NB4 (cell line): Measurements from ENCODE around the gene OBSCN.

Experiments
- DNase-seq: peaks from one replicate; pipeline ENCODE4 v3.0.0; 2010; ENCODE audit warnings: low read depth
- H3K4me3 ChIP-seq: one replicate; pipeline ENCODE4 v1.5.1; 2011; ENCODE audit warnings: mild to moderate bottlenecking, low read depth, low read length, moderate library complexity
- MYC ChIP-seq: IDR thresholded peaks from 2 replicates; pipeline ENCODE4 v1.6.1; 2011; ENCODE audit warnings: low read depth, low read length
- POLR2A ChIP-seq: IDR thresholded peaks from 2 replicates; pipeline ENCODE4 v1.6.1; 2011; ENCODE audit warnings: mild to moderate bottlenecking; ENCODE audit not compliant: insufficient read length; ENCODE audit errors: extremely low read depth
- TF ChIP-seq, protein P1 (sequence below): IDR thresholded peaks from one replicate; pipeline ENCODE4 v1.5.1; 2012; ENCODE audit warnings: low read depth, low read length
- TF ChIP-seq, protein P2 (sequence below): IDR thresholded peaks from 2 replicates; pipeline ENCODE4 v1.6.1; 2011; ENCODE audit warnings: low read depth, low read length

The OBSCN gene

DNA sequence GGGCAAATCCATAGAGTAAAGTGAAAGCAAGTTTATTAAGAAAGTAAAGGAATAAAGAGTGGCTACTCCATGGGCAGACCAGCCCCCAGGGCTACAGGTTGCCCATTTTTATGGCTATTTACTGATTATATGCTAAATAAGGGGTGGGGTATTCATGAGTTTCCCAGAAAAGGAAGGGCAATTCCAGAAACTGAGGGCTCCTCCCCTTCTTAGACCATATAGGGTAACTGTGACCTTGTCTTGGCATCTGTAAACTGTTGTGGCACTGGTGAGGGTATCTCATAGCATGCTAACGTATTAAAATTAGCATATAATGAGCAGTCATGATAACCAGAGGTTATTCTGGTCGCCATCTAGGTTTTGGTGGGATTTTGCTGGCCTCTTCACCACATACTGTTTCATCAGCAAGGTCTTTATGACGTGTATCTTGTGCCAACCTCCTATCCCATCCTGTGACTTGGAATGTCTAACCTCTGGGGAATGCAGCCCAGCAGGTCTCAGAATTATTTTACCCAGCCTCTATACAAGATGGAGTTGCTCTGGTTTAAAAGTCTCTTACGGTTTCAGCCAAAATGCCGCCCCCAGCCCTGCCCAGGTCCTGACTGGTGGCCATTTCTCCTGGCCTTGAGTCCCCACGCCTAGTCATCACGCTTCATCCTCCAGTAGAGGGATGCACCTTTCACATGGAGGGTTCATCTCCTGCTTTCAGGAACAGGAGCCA is 209.8 kb downstream of the OBSCN start:
- TF ChIP-seq MYC (no peak), POLR2A (no peak)
- TF ChIP-seq, protein P1, sequence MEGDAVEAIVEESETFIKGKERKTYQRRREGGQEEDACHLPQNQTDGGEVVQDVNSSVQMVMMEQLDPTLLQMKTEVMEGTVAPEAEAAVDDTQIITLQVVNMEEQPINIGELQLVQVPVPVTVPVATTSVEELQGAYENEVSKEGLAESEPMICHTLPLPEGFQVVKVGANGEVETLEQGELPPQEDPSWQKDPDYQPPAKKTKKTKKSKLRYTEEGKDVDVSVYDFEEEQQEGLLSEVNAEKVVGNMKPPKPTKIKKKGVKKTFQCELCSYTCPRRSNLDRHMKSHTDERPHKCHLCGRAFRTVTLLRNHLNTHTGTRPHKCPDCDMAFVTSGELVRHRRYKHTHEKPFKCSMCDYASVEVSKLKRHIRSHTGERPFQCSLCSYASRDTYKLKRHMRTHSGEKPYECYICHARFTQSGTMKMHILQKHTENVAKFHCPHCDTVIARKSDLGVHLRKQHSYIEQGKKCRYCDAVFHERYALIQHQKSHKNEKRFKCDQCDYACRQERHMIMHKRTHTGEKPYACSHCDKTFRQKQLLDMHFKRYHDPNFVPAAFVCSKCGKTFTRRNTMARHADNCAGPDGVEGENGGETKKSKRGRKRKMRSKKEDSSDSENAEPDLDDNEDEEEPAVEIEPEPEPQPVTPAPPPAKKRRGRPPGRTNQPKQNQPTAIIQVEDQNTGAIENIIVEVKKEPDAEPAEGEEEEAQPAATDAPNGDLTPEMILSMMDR, result no peak
- TF ChIP-seq, protein P2, sequence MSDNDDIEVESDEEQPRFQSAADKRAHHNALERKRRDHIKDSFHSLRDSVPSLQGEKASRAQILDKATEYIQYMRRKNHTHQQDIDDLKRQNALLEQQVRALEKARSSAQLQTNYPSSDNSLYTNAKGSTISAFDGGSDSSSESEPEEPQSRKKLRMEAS, result no peak
- DNase-seq, result no peak
- no peak overlapping the region for H3K4me3 ChIP-seq

DNA sequence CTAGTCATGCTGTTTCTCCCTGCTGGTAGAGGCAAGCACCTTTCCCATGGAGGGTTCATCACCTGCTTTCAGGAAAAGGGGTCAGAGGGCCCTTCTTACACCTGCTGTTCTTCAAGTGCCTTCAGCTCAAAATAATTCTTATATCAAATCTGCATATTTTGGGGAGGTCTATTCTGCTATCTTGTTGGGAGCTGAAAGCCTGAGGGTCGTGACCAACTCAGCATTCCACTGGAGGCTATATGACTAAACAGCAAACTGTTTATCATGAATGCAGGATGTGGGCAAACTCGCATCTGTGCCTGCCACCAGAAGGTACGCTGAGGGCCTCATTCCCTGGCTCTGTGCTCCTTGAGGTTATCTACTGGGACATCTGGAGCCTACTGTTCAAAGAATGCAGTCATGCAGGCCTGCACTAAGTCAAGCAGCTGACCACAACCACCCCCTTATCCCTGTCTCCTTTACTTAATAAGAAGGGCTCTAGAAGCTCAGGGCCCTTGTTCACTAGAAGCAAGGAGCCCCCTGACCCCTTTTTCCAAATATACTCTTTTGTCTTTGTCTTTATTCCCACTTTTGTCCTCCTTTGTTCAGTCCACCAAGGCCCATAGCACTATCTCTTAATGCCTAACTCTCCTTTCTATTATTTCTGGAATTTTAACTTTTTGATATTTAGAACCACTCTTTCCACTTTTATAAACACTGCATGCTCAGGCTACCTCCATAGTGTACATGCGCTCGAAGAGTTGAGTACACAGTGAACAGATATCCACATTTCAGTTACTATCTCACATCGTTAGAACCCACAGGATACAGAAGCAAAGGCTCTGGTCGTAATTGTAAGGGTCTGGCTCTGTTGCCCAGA is 213.4 kb downstream of the OBSCN start:
- DNase-seq, result no peak
- TF ChIP-seq MYC (no peak), POLR2A (no peak)
- TF ChIP-seq, protein P1, result no peak
- TF ChIP-seq, protein P2, result no peak

DNA sequence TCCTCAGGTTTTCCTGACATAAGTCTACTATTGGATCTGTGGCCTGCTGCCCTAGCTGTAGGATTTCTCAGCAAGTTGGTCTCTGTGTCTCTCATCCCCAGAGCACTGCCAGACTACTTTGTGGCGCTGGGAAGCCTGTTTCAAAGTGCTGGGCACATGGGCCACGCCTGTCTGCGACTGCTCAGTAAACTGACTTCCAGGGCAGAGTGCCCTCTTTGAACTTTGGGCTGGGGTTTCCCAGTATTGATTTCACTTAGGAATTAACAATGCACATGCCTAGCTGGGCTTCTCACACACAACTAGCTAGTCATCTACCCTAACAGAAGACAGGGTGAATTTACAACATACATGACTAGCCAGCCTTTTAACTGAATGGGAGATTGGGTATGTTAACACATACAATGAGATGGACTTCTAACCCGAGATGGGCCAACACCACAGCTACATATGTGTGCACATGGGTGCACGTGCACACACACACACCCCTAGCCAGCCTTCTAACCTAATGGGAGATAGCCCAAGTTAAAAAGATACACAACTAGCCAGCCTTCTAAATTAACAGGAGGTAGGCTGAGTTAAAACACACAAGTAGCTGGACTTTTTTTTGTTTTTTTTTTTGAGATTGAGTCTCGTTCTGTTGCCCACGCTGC is 215.7 kb downstream of the OBSCN start:
- H3K4me3 ChIP-seq, result no peak overlapping the region
- TF ChIP-seq MYC, result no peak
- TF ChIP-seq, protein P2, result no peak
- DNase-seq, result no peak

More for the DNA sequence above, 213.4 kb downstream of the OBSCN start:
- no peak overlapping the region for H3K4me3 ChIP-seq

DNA sequence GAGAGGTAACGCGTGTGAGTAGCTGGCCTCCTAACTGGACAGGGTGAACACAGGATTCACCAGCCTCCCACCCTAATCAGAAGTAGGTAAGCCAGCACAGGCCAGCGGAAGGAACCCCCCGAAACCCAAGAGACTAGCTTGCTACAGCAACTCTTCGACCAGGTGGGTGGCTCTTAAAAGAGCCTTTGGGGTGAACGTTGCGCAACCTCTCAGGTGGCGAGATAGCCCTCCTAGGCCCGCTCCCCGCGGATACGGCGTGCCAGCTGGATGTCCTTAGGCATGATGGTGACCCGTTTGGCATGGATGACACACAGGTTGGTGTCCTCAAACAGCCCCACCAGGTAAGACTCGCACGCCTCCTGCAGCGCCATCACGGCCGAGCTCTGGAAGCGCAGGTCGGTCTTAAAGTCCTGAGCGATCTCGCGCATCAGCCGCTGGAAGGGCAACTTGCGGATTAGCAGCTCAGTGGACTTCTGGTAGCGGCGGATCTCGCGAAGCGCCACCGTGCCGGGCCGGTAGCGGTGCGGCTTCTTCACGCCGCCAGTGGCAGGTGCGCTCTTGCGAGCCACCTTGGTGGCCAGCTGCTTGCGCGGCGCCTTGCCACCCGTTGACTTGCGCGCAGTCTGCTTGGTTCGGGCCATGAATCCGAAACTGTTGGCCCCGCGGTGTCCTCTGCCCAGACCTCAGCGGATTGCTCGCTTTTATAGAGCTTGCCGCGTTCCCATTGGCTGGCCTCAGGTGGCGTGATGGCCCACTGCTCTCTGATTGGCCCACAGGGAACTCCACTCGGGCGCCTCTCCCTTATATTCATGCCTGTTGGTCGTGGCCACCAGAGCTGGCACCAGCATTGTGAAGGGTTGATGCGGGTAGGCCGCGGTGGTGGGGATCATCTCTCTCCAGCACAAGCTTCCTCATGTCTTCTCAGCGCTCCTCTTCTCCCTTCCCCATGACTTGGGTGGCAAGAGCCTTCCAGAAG is 217.1 kb downstream of the OBSCN start:
- DNase-seq, result no peak
- TF ChIP-seq, protein P1, result no peak
- TF ChIP-seq, protein P2, result no peak
- no peak for TF ChIP-seq POLR2A
- TF ChIP-seq MYC, result no peak

DNA sequence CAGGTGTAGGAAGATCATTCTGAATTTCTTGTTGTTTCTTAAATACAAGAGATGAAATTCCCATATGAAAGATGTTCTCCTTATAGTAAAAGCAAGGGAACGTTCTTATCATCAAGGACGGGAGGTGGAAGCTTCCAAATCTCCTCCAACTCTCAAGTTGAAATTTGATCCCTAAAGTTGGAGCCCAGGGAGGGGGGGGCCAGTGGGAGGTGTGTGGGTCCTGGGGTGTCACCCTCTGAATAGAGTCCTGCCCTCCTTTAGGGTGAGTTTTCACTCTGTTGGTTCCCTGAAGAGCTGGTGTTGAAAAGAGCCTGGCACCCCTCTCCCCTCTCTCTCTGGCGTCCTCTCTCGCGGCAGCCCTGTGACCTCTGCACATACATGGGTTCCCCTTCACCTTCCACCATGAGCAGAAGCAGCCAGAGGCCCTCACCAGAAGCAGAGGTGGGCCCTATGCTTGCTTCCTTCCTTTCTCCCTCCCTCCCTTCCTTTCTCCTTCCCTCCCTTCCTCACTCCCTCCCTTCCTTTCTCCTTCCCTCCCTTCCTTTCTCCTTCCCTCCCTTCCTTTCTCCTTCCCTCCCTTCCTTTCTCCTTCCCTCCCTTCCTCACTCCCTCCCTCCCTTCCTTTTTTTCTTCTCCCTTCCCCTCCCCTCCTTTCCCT is 218.8 kb downstream of the OBSCN start:
- no peak for DNase-seq
- TF ChIP-seq, protein P2, result no peak
- TF ChIP-seq, protein P1, result no peak
- TF ChIP-seq MYC, result no peak
- no peak for TF ChIP-seq POLR2A
- no peak overlapping the region for H3K4me3 ChIP-seq

More for the DNA sequence above, 217.1 kb downstream of the OBSCN start:
- no peak overlapping the region for H3K4me3 ChIP-seq
